ENCODE measurements around the gene AMPD3. TPM values are rescaled to one million over a fixed set of nuclear protein-coding genes. Genes with fewer than 3 reads are reported as not detected.

Gene AMPD3
- total RNA-seq, 1 experiment from 2014 or later: 5.9 TPM

DNA sequence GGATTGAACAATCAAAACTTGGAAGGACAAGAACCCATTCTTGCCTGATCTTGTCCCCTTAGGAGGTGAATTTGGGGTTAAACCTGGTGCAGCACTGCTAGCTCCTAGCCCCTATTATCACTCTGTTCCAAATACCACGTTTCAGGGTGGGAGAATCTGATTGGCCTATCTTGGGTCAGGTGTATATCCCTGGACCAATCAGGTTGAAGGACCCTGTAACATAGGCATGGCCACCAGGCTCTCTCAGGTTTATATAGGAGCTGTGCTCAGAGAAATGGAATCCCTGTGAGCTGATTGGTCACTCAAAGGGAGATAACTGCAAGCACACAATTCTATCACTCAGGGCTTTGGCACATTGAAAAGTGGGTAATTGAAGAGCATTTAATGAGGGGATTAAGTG, 26.6 kb upstream of the AMPD3 start:
- Mint-ChIP-seq H3K9me3 (peaks cover 11 to 16% of the 10 kb centered on the region in 2 experiments; a peak in 4 of 5 replicates), H3K4me3 (no peak overlapping the region), H3K4me1 (no peaks in the 10 kb centered on the region), H3K36me3 (ENCODE audit: insufficient read depth in 1 of 3, low read depth in 3 of 3) (peaks cover 0 to 9% (median 4%) of the 10 kb centered on the region in 3 experiments; a peak in 3 of 7 replicates), H3K27me3 (ENCODE audit: low read depth) (peaks cover 6% of the 10 kb centered on the region; the same call in 1 of the 2 replicates), H3K27ac (no peak overlapping the region)
- no peaks in the 10 kb centered on the region for H3K79me1 ChIP-seq (ENCODE audit: insufficient read depth, low read depth, low read length, poor library complexity, severe bottlenecking)
- TF ChIP-seq, protein P1, sequence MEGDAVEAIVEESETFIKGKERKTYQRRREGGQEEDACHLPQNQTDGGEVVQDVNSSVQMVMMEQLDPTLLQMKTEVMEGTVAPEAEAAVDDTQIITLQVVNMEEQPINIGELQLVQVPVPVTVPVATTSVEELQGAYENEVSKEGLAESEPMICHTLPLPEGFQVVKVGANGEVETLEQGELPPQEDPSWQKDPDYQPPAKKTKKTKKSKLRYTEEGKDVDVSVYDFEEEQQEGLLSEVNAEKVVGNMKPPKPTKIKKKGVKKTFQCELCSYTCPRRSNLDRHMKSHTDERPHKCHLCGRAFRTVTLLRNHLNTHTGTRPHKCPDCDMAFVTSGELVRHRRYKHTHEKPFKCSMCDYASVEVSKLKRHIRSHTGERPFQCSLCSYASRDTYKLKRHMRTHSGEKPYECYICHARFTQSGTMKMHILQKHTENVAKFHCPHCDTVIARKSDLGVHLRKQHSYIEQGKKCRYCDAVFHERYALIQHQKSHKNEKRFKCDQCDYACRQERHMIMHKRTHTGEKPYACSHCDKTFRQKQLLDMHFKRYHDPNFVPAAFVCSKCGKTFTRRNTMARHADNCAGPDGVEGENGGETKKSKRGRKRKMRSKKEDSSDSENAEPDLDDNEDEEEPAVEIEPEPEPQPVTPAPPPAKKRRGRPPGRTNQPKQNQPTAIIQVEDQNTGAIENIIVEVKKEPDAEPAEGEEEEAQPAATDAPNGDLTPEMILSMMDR (conservative IDR thresholded peaks at IDR 0.05): no peak
- H2BK12ac ChIP-seq (ENCODE audit: insufficient read length, low read depth, low read length): no peak overlapping the region
- no peaks in the 10 kb centered on the region for H3K23me2 ChIP-seq (ENCODE audit: insufficient read length, low read depth, low read length, poor library complexity, severe bottlenecking)
- H3K56ac ChIP-seq (ENCODE audit: insufficient read length, low read depth, low read length): no peak overlapping the region
- no peak overlapping the region for H2BK5ac ChIP-seq (ENCODE audit: insufficient read length, low read length)
- no peak overlapping the region for H2BK120ac ChIP-seq (ENCODE audit: low read depth, low read length, poor library complexity, severe bottlenecking)
- no peak overlapping the region for H2AFZ ChIP-seq (ENCODE audit: low read length)
- H3K14ac ChIP-seq (ENCODE audit: insufficient read depth, low read length): no peak overlapping the region
- H3T11ph ChIP-seq (ENCODE audit: low read length): no peak overlapping the region
- no peak overlapping the region for H3K4me2 ChIP-seq (ENCODE audit: insufficient read depth, insufficient read length, low read length)
- no CpG with 5 or more reads among the region's 1 CpG for WGBS (ENCODE audit: extremely low coverage, insufficient read length, low lambda C conversion rate)
- no peak overlapping the region for H3K9ac ChIP-seq (ENCODE audit: extremely low read depth, insufficient read length, low read length)
- H3K4me1 ChIP-seq (ENCODE audit: insufficient read depth, low read length): no peaks in the 10 kb centered on the region
- H4K8ac ChIP-seq (replicated peaks; ENCODE audit: insufficient read length, low read depth, low read length): no peak overlapping the region
- H3K9me3 ChIP-seq (ENCODE audit: control insufficient read depth, low read depth, low read length): no peaks in the 10 kb centered on the region
- H3K18ac ChIP-seq (ENCODE audit: insufficient read length, low read depth, low read length): no peak overlapping the region
- no peak overlapping the region for H2BK20ac ChIP-seq (ENCODE audit: low read depth, low read length, poor library complexity, severe bottlenecking)
- H3K4ac ChIP-seq (ENCODE audit: low read depth, low read length): no peak overlapping the region
- H4K5ac ChIP-seq (ENCODE audit: insufficient read length, low read depth, low read length): no peak overlapping the region
- H3K27me3 ChIP-seq (ENCODE audit: insufficient read depth, low read length): no peaks in the 10 kb centered on the region
- H2AK5ac ChIP-seq (ENCODE audit: insufficient read length, low read length): no peak overlapping the region
- H3K27ac ChIP-seq (ENCODE audit: insufficient read length, low read depth, low read length): no peak overlapping the region
- H4K20me1 ChIP-seq (ENCODE audit: control insufficient read depth, insufficient read depth, insufficient read length): no peaks in the 10 kb centered on the region
- no peak overlapping the region for H3K23ac ChIP-seq (ENCODE audit: insufficient read length, low read depth, low read length)
- H3K79me2 ChIP-seq (ENCODE audit: insufficient read depth, low read length): no peaks in the 10 kb centered on the region
- no peak overlapping the region for H4K91ac ChIP-seq (ENCODE audit: insufficient read length, low read depth, low read length)
- no peak for DNase-seq
- no peak overlapping the region for H2BK15ac ChIP-seq (ENCODE audit: low read depth, low read length)
